ENCODE data around the gene SOX13. TPM values are rescaled to one million over a fixed set of nuclear protein-coding genes. Genes with fewer than 3 reads are reported as not detected.

SOX13 gene
- total RNA-seq, 6 experiments from 2014 or later: 9.9 to 13.5 (median 11.1) TPM

DNA sequence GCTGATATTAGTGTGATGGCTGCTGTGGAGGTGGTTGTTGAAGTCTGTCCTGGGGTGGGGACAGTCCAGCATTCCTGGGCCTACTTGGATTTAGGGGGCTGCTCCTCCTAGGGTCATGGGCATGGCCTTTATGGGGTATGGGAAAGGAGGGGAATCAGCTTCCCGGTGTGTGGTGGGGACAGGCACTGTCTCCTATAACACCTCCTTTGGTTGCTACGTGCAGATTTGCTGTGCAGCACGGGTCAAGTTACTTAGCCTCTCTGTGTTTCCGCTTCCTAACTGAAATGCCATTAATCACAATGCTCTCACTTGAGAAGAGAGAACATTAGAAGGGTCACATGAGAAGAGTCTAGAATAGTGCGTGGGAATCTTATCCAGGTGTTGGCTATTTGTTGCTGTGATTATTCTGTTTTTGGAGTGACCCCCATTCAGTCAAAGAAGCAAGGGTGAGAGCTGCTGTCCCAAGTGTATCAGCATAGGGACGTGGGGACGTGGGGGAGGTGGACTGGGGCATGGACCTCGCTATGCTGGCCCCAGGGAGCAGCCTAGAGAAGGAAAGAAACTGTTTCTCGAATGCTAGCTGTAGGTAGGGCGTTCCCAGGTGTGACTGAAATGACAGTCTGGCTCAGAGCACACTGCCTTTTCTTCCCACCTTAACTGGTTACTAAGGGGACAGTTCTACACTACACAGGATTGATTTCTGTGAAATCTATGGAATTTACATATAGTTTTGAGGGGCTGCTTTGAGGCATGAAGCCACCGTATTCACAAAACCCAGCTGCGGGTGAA is 19.9 kb downstream of the SOX13 start:
- Mint-ChIP-seq H3K36me3 (ENCODE audit: low read depth) (no peaks in the 10 kb centered on the region), H3K4me3 (no peak overlapping the region), H3K27me3 (ENCODE audit: insufficient read depth) (no peaks in the 10 kb centered on the region; the same call in 1 of the 2 replicates), H3K27ac (no peak overlapping the region), H3K9me3 (no peaks in the 10 kb centered on the region), H3K4me1 (ENCODE audit: low read depth) (peaks cover 31% of the 10 kb centered on the region)
- TF ChIP-seq, protein P1, sequence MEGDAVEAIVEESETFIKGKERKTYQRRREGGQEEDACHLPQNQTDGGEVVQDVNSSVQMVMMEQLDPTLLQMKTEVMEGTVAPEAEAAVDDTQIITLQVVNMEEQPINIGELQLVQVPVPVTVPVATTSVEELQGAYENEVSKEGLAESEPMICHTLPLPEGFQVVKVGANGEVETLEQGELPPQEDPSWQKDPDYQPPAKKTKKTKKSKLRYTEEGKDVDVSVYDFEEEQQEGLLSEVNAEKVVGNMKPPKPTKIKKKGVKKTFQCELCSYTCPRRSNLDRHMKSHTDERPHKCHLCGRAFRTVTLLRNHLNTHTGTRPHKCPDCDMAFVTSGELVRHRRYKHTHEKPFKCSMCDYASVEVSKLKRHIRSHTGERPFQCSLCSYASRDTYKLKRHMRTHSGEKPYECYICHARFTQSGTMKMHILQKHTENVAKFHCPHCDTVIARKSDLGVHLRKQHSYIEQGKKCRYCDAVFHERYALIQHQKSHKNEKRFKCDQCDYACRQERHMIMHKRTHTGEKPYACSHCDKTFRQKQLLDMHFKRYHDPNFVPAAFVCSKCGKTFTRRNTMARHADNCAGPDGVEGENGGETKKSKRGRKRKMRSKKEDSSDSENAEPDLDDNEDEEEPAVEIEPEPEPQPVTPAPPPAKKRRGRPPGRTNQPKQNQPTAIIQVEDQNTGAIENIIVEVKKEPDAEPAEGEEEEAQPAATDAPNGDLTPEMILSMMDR (IDR thresholded peaks at IDR 0.05): no peak
- DNase-seq: no peak

DNA sequence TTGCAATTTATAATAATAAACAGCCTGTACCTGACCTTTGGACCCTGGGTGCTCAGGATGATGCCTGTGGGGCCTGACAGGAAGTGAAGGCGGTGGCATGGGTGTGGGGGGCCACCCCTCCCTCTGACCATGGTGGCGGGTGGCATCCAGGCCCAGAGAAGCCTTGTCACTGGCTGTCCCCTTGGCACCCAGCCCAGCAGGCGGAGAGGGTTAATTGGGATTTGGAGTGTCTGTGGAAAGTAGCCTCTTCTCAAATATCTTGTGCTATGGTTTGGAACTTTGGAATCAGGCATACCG is 20.5 kb downstream of the SOX13 start:
- TF ChIP-seq, protein P1 (IDR thresholded peaks at IDR 0.05): no peak
- H3K27ac Mint-ChIP-seq: no peak overlapping the region
- H3K27me3 Mint-ChIP-seq (ENCODE audit: insufficient read depth): no peaks in the 10 kb centered on the region; the same call in 1 of the 2 replicates
- no peaks in the 10 kb centered on the region for H3K36me3 Mint-ChIP-seq (ENCODE audit: low read depth)
- no peaks in the 10 kb centered on the region for H3K9me3 Mint-ChIP-seq
- DNase-seq: no peak
- peaks cover 26% of the 10 kb centered on the region for H3K4me1 Mint-ChIP-seq (ENCODE audit: low read depth)
- no peak overlapping the region for H3K4me3 Mint-ChIP-seq

DNA sequence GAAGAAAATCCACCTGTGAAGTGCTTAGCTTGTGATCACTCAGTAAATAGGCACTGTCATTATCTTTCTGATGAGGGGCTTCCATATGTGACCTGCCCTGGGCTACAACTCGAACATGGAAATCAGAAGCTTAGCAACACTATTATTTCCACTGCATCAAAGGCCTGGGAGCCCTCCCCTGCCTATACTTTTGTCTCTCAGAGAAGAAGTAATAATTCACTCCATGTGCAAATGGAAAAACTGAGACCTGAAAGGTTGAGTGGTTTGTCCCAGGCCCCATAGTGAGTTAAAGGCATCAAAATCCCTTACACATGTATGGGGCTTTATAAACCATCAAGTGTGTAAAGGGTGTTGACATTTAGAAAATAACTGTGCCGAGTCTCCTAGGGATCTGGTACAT is 20.9 kb downstream of the SOX13 start:
- no peak for DNase-seq
- peaks cover 22% of the 10 kb centered on the region for H3K4me1 Mint-ChIP-seq (ENCODE audit: low read depth)
- no peaks in the 10 kb centered on the region for H3K9me3 Mint-ChIP-seq
- H3K4me3 Mint-ChIP-seq: no peak overlapping the region
- TF ChIP-seq, protein P1 (IDR thresholded peaks at IDR 0.05): no peak
- H3K27me3 Mint-ChIP-seq (ENCODE audit: insufficient read depth): no peaks in the 10 kb centered on the region; the same call in 1 of the 2 replicates
- no peaks in the 10 kb centered on the region for H3K36me3 Mint-ChIP-seq (ENCODE audit: low read depth)
- no peak overlapping the region for H3K27ac Mint-ChIP-seq

DNA sequence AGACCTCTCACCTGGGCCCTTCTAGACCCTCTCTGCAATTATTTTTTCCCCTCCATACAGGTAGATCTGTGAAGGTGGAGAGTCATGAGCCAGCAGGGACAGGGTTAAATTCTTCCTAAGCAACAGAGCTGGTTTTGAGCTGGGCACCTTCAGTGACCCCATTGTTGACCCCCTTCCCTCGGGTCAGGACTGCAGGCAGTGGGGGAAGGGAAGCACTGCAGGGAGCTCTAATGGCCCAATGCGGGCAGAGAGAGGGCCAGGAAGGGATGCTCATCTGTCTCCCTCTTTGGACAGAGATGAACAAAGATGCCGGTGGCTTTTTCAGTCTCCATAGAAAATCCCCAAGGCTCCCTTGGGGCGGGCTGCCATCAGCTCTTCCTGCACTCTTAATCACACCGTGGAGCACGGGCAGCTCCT is 21.4 kb downstream of the SOX13 start:
- no peaks in the 10 kb centered on the region for H3K9me3 Mint-ChIP-seq
- no peak overlapping the region for H3K4me3 Mint-ChIP-seq
- H3K36me3 Mint-ChIP-seq (ENCODE audit: low read depth): no peaks in the 10 kb centered on the region
- no peak overlapping the region for H3K27ac Mint-ChIP-seq
- H3K4me1 Mint-ChIP-seq (ENCODE audit: low read depth): peaks cover 16% of the 10 kb centered on the region
- H3K27me3 Mint-ChIP-seq (ENCODE audit: insufficient read depth): no peaks in the 10 kb centered on the region; the same call in 1 of the 2 replicates
- DNase-seq: no peak
- TF ChIP-seq, protein P1 (IDR thresholded peaks at IDR 0.05): no peak

DNA sequence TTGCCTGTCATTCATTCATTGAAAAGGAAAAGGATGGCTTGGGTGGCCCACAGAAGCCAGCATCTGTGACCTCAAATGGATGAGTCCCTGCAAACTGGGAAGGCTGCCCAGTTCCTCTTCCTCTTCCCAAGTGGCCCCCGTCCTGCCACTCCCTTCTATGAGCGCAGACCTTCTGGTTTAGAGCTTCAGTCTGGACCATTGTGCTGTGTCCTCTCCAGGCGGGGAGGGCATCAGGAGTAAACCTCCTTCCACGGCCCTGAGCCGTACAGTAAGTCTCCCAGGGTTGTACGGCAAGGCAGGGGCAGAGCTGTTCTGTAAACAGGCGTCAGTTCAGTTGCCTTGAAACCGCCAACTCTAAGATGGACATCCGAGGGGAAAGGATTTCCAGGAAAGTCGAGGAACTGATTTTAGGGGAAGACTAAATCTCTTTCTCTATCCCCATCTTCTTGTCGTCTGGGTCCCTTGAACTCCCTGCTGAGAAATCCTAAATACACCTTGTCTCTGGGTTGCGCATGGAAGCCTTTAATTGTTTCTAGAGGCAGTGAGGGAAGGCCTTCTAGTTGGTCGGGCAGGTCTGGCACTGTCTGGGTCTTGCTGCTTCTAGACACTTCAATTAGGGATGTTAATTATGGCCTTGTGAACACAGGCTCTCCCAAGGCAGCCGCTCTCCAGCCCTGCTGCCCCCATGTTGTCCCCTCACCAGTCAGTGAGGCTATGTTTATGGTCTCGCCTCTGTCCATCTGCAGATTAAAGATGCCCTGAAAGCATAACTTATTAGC is 22.1 kb downstream of the SOX13 start:
- TF ChIP-seq, protein P1 (IDR thresholded peaks at IDR 0.05): no peak
- no peak overlapping the region for H3K27ac Mint-ChIP-seq
- H3K9me3 Mint-ChIP-seq: no peaks in the 10 kb centered on the region
- H3K36me3 Mint-ChIP-seq (ENCODE audit: low read depth): no peaks in the 10 kb centered on the region
- no peak for DNase-seq
- no peak overlapping the region for H3K4me3 Mint-ChIP-seq
- H3K4me1 Mint-ChIP-seq (ENCODE audit: low read depth): peaks cover 10% of the 10 kb centered on the region; the same call in 1 of the 2 replicates
- H3K27me3 Mint-ChIP-seq (ENCODE audit: insufficient read depth): no peaks in the 10 kb centered on the region; the same call in 1 of the 2 replicates
